Small intestine (tissue), 7 donors: Measurements from ENCODE around the gene CYP1A1. TPM values are rescaled to one million over a fixed set of nuclear protein-coding genes. Genes with fewer than 3 reads are reported as not detected.
A peak's percentile ranks its signal among the peaks of the same experiment; 100 is the strongest.

ENCODE experiments used
- DNase-seq, 2 donors: peaks; one replicate each; pipeline versions ENCODE4 v3.0.0 to v3.0.0-alpha.2; 2013
- FAIRE-seq: peaks from 2 replicates; lab custom pipeline; 2012; peaks lifted over from hg19 to GRCh38; lab: Jason Lieb, UNC
- H3K27ac ChIP-seq, 3 donors: one replicate each; pipeline ENCODE4 v1.5.1; 2013; ENCODE audit warnings: low read length in 2 of 3, mild to moderate bottlenecking in 2 of 3, control low read depth in 1 of 3, inconsistent platforms in 1 of 3, low read depth in 1 of 3, moderate library complexity in 1 of 3
- H3K27me3 ChIP-seq, 3 donors: one replicate each; pipeline ENCODE4 v1.6.1; 2013; ENCODE audit warnings: low read length in 3 of 3, inconsistent platforms in 1 of 3; ENCODE audit not compliant: control insufficient read depth in 3 of 3, insufficient read depth in 3 of 3
- H3K36me3 ChIP-seq, 3 donors: one replicate each; pipeline ENCODE4 v1.6.1; 2013; ENCODE audit warnings: low read length in 3 of 3, inconsistent platforms in 1 of 3, low read depth in 1 of 3, mild to moderate bottlenecking in 1 of 3, moderate library complexity in 1 of 3; ENCODE audit not compliant: control insufficient read depth in 3 of 3, insufficient read depth in 2 of 3
- H3K4me1 ChIP-seq, 3 donors: one replicate each; pipeline ENCODE4 v1.6.1; 2013; ENCODE audit warnings: low read length in 2 of 3, inconsistent platforms in 1 of 3, low read depth in 1 of 3, mild to moderate bottlenecking in 1 of 3, moderate library complexity in 1 of 3; ENCODE audit not compliant: control insufficient read depth in 3 of 3, insufficient read depth in 2 of 3
- H3K4me3 ChIP-seq, 3 donors: one replicate each; pipeline ENCODE4 v1.5.1; 2013; ENCODE audit warnings: low read length in 3 of 3, control low read depth in 1 of 3, inconsistent platforms in 1 of 3, low read depth in 1 of 3, mild to moderate bottlenecking in 1 of 3, moderate library complexity in 1 of 3
- H3K9me3 ChIP-seq, 2 donors: one replicate each; pipeline ENCODE4 v1.6.1; 2013; ENCODE audit warnings: low read depth in 1 of 2, low read length in 1 of 2; ENCODE audit not compliant: control insufficient read depth in 2 of 2, insufficient read depth in 1 of 2
- WGBS, 3 donors: extraction: QIAGEN DNeasy Blood & Tissue Kit; methylation state at CpG; one replicate each; pipeline ENCODE4 v1.1.7; 2013; 5-methylcytosine and 5-hydroxymethylcytosine counted together
- polyA plus RNA-seq, 4 donors: library from polyadenylated mRNA; stranded (reverse) in 3 of 4; unstranded in 1 of 4; fragments of 200-250 nt in 3 of 4; fragments of 120-200 nt in 1 of 4; gene quantifications; one replicate each; pipeline versions ENCODE4 v1.2.1 to v1.2.3, GENCODE V29; 2013
- donor health status: healthy with polysubstance abuse.
- donor health status: control.
- donor health status: control.
- donor health status: Bipolar disorder and iron deficiency.
- donor health status: healthy.

Gene CYP1A1
- polyA plus RNA-seq, 4 donors = 0.04 to 13.2 (median 0.66) TPM; not detected in 1

DNA sequence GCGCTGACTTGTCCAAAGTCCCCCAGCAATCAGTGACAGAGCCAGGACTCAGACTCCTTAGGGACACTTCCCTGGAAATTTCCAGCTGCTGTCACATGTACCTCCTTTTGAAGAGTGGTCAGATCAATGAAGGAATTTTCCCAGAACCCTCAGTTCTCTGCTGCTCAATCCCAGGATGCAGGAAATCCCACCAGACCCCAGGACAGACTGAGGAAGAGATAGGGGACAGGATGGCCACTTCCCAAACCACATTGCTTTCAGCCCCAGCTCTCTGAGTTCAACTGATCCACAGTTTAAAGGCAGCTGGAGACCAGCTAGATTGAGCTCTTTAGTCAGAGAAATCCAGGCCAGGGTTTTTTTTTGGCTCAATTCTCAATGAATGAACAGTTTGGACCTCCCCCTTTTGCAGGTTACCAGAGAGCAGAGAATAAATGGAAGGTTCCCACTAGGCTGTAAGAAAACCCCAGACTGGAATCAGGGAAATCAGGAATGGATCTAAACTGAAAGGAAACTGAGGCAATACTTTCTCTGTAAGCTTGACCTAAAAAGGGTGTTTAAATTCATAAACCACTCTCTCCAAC, 1.5 kb downstream of the CYP1A1 start:
- WGBS, 3 donors = 35 to 80% (median 48%) methylated on average over 1 of the region's 1 CpG
- no peak overlapping the region for H3K27ac ChIP-seq
- no peaks in the 10 kb centered on the region for H3K36me3 ChIP-seq
- peaks cover 0 to 41% (median 3%) of the 10 kb centered on the region in 3 donors for H3K27me3 ChIP-seq
- DNase-seq (peak; percentile 46 to 67), FAIRE-seq (no peak)
- H3K4me1 ChIP-seq = peaks cover 0 to 6% (median 2%) of the 10 kb centered on the region in 3 donors
- no peaks in the 10 kb centered on the region for H3K9me3 ChIP-seq
- H3K4me3 ChIP-seq = peak overlapping the region in 1 of 3 donors; percentile 24

DNA sequence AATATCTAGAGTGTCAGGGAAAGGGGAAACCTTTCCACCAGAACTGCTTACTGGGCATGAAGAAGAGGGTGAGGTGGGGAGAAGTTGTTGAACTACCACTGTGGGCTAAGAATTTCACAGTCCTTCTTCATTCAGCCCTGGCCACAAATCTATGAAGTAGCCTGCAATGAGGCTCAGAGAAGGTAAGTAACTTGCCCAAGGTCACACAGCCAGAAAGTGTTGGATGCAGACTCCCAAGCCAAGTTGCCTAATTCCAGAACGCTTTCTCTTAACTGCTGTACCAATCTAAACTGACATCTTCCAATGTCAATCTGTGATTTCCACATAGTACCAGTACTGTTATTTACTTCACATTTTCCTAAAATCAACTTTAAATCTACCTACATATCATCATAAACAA, 2.1 kb downstream of the CYP1A1 start:
- H3K4me1 ChIP-seq = peaks cover 0 to 6% (median 2%) of the 10 kb centered on the region in 3 donors
- peaks cover 0 to 42% (median 3%) of the 10 kb centered on the region in 3 donors for H3K27me3 ChIP-seq
- FAIRE-seq (no peak), DNase-seq (no peak)
- WGBS, 3 donors = 55 to 82% (median 70%) methylated on average over 1 of the region's 1 CpG
- no peaks in the 10 kb centered on the region for H3K36me3 ChIP-seq
- no peaks in the 10 kb centered on the region for H3K9me3 ChIP-seq
- peak overlapping the region in 1 of 3 donors; percentile 24 for H3K4me3 ChIP-seq
- H3K27ac ChIP-seq = no peak overlapping the region

DNA sequence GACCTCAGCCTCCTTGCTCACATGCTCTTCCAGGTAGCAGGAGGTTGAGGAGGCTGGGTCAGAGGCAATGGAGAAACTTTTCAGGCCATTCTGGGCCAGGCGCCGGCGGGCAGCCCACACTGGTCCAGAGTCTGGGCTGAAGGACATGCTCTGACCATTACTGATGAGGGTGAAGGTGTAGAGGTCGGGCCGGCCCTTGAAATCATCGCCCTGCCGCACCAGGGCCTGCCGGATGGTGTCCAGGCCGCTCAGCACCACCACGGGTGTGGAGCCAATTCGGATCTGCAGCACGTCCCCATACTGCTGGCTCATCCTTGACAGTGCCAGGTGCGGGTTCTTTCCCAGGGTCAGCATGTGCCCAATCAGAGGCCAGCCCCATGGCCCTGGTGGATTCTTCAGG, 2.7 kb downstream of the CYP1A1 start:
- H3K4me3 ChIP-seq = no peak overlapping the region
- H3K36me3 ChIP-seq = no peaks in the 10 kb centered on the region
- H3K27ac ChIP-seq = no peak overlapping the region
- no peak for DNase-seq
- 85 to 92% (median 88%) methylated on average over 12 to 13 of the region's 13 CpGs for WGBS, 3 donors
- H3K9me3 ChIP-seq = no peaks in the 10 kb centered on the region
- H3K4me1 ChIP-seq = peaks cover 0 to 6% (median 2%) of the 10 kb centered on the region in 3 donors
- peaks cover 0 to 39% (median 3%) of the 10 kb centered on the region in 3 donors for H3K27me3 ChIP-seq
- FAIRE-seq = no peak

DNA sequence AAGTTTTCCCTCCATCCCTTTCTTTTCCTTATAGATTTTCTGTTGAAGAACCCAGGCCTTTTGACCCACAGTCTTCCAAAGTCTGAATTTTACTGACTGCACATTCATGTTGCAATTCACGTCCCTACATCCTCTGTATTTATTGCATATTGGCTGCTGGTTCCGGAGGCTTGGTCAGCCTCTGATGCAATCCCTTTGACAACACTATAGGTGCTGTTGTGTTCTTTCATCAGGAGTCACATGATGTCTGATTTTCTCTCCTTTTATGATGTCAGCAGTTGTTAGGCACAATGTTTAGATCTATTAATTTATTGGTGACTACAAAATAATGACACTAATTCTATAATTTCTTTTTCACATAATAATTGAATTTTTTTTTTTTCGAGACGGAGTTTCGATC, 8.7 kb downstream of the CYP1A1 start:
- 65 to 84% (median 75%) methylated on average over 5 of the region's 5 CpGs for WGBS, 3 donors
- Histone ChIP-seq H3K36me3 (no peaks in the 10 kb centered on the region), H3K9me3 (no peaks in the 10 kb centered on the region), H3K27me3 (peaks cover 0 to 8% (median 0%) of the 10 kb centered on the region in 3 donors), H3K4me3 (no peak overlapping the region), H3K27ac (no peak overlapping the region), H3K4me1 (no peaks in the 10 kb centered on the region)
- FAIRE-seq (no peak), DNase-seq (peak in 1 of 2 donors; percentile 57)

DNA sequence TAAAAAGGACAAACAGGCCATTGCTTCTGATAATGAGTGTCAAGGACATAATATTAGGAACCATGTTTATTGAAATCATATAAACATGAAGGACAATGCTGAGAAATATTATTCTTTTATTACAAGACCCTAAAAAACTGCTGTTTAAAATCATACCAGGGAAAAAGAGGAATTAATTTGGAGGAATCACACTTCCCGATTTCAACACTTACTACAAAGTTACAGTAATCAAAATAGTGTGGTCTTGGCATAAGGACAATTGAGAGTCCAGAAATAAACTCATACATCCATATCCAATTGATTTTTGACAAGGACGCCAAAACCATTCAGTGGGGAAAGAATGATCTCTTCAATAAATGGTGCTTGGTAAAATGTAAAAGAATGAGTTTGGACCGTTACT, 13.0 kb downstream of the CYP1A1 start:
- Histone ChIP-seq H3K36me3 (no peaks in the 10 kb centered on the region), H3K27me3 (peaks cover 0 to 6% (median 0%) of the 10 kb centered on the region in 3 donors), H3K27ac (no peak overlapping the region), H3K4me3 (no peak overlapping the region), H3K9me3 (no peaks in the 10 kb centered on the region), H3K4me1 (no peaks in the 10 kb centered on the region)
- DNase-seq = no peak
- WGBS, 3 donors = 68 to 78% (median 70%) methylated on average over 3 of the region's 3 CpGs
- no peak for FAIRE-seq

DNA sequence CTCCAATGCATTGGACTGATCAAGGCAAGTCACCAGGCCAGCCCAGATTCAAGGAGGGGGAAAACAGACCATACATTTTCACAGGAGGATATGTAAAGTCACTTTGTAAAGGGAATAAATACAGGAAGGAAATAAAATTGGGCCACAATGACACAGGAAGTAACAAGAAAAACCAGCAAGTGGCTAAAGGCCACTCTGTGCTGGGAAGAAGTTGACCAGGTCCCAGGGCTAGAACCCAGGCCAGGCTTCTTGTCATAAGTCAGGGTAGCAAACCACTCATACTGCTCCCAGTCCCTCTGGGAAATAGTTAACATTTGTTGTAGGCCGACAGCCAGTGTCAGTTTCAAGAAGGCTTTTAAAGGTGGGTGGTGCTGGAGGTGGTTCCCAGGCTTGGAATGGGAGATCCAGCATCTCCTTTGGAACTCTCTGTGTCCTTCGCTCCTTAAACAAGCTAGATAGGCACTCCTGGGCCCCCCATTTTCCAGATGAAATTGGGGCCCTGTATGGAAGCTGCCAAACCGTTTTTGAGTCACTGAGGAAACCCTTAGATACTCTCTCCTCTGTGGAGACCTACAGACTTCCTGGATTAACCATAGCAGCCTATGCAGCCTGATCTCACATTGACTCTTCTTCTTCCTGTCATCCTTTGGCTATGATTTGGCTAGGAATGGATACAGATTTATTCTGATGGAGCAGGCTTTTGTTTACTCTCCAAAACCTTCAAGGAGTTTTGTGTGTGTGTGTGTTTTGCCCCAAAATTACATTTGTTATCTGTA, 14.8 kb downstream of the CYP1A1 start:
- H3K9me3 ChIP-seq = no peaks in the 10 kb centered on the region
- H3K27me3 ChIP-seq = peaks cover 0 to 9% (median 0%) of the 10 kb centered on the region in 3 donors
- no peaks in the 10 kb centered on the region for H3K36me3 ChIP-seq
- FAIRE-seq = no peak
- H3K4me3 ChIP-seq = no peak overlapping the region
- no peaks in the 10 kb centered on the region for H3K4me1 ChIP-seq
- 51 to 59% (median 54%) methylated on average over 3 of the region's 3 CpGs for WGBS, 3 donors
- no peak for DNase-seq
- no peak overlapping the region for H3K27ac ChIP-seq

DNA sequence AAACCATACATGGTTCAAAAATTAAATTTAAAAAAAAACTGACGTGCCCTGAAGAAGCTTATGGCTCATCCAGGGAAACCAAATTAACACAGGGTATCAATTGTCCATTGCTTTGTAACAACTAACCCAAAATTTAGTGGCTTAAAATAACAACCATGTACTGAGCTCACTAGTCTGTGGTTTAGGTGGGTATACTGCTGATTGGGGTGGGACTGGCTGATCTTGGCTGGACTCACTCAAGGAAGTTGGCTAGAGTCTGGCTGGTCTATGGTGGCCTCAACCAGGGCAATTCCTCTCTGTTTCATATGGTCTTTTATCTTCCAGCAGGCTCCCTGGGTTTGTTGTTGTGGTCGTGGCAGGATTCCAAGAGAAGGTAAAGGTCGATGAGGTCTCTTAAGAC, 15.4 kb downstream of the CYP1A1 start:
- Histone ChIP-seq H3K36me3 (no peaks in the 10 kb centered on the region), H3K27ac (no peak overlapping the region), H3K27me3 (peaks cover 0 to 9% (median 0%) of the 10 kb centered on the region in 3 donors), H3K9me3 (no peaks in the 10 kb centered on the region), H3K4me1 (no peaks in the 10 kb centered on the region), H3K4me3 (no peak overlapping the region)
- DNase-seq (no peak), FAIRE-seq (no peak)
- 43 to 58% (median 56%) methylated on average over 3 of the region's 3 CpGs for WGBS, 3 donors

DNA sequence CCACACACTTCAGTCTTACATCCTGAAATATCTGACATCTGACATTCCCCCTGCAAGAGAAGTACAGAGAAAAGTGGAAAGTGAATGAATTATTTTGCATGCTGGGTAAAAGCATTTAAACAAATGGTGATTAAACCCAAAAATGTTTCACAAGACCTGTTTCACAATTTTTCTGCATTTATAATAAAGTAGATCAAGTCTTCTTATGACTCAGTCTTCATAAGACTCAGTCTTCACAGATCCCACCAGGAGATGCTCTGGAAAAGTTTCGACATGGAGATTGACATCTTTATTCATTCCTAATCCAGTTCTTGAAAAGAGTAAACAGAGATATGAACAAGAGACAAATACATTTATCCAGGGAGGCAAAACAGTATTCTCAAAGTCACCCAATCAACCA, 16.3 kb downstream of the CYP1A1 start:
- no peaks in the 10 kb centered on the region for H3K36me3 ChIP-seq
- H3K4me3 ChIP-seq = no peak overlapping the region
- WGBS, 3 donors = 22 to 46% (median 26%) methylated on average over 1 of the region's 1 CpG
- H3K27me3 ChIP-seq = peaks cover 0 to 9% (median 0%) of the 10 kb centered on the region in 3 donors
- H3K9me3 ChIP-seq = no peaks in the 10 kb centered on the region
- H3K4me1 ChIP-seq = no peaks in the 10 kb centered on the region
- no peak for DNase-seq
- no peak overlapping the region for H3K27ac ChIP-seq
- no peak for FAIRE-seq
